ENCODE measurements around the gene AGPAT1. TPM values are rescaled to one million over a fixed set of nuclear protein-coding genes. Genes with fewer than 3 reads are reported as not detected.
A peak's percentile ranks its signal among the peaks of the same experiment; 100 is the strongest.

Gene AGPAT1
- total RNA-seq, 2 experiments from 2014 or later: 24.5 to 28.1 TPM

- Histone ChIP-seq H3K79me2 (ENCODE audit: insufficient read depth, low read depth, low read length) (peaks cover 14% of the 10 kb centered on the region; the same call in 1 of the 2 replicates), H3K9me3 (ENCODE audit: low read length) (no peaks in the 10 kb centered on the region), H4K20me1 (ENCODE audit: insufficient read depth, low read length) (no peaks in the 10 kb centered on the region), H3K4me1 (ENCODE audit: insufficient read depth, low read length, poor library complexity, severe bottlenecking) (peaks cover 33% of the 10 kb centered on the region), H3K4me2 (ENCODE audit: low read length) (peak overlapping the region; percentile 99), H2AFZ (ENCODE audit: low read length) (peak overlapping the region; percentile 40; the same call in 1 of the 2 replicates), H3K9me2 (ENCODE audit: insufficient read depth, low read length) (no peaks in the 10 kb centered on the region), H3K36me3 (ENCODE audit: insufficient read depth, low read length) (peaks cover 27% of the 10 kb centered on the region), H3K4me3 (ENCODE audit: low read depth, low read length, poor library complexity, severe bottlenecking) (peak overlapping the region; percentile 74), H3K27ac (ENCODE audit: low read depth, low read length, poor library complexity, severe bottlenecking) (peak overlapping the region; percentile 18)
- BruUV-seq (replicated peaks): no TSS peak
- POLR2A ChIA-PET: interaction anchor here (1.0 to 1.8 kb wide), 3 partner anchors 11 to 17 kb away, joined by 5 to 16 read pairs (median 5); partner anchors contain the start of genes GPSM3 and PBX2
- no peak for DNase-seq (ENCODE audit: low spot score)
- TF ChIP-seq, protein P1, sequence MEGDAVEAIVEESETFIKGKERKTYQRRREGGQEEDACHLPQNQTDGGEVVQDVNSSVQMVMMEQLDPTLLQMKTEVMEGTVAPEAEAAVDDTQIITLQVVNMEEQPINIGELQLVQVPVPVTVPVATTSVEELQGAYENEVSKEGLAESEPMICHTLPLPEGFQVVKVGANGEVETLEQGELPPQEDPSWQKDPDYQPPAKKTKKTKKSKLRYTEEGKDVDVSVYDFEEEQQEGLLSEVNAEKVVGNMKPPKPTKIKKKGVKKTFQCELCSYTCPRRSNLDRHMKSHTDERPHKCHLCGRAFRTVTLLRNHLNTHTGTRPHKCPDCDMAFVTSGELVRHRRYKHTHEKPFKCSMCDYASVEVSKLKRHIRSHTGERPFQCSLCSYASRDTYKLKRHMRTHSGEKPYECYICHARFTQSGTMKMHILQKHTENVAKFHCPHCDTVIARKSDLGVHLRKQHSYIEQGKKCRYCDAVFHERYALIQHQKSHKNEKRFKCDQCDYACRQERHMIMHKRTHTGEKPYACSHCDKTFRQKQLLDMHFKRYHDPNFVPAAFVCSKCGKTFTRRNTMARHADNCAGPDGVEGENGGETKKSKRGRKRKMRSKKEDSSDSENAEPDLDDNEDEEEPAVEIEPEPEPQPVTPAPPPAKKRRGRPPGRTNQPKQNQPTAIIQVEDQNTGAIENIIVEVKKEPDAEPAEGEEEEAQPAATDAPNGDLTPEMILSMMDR (conservative IDR thresholded peaks at IDR 0.05; ENCODE audit: low read length): no peak
- TF ChIP-seq EZH2phosphoT487 (IDR thresholded peaks at IDR 0.05; ENCODE audit: borderline replicate concordance, low read depth, low read length): no peak
- intact Hi-C loops (cut with micrococcal nuclease; ENCODE audit: unreplicated experiment): loop anchor here (1.0 kb wide), 1 partner anchor 17 kb away; no protein-coding TSS in a partner anchor
- CTCF ChIA-PET (ENCODE audit: unreplicated experiment): no interaction called here
These were observed 2.9 kb upstream of the AGPAT1 start for GRCh38 chr6:32178547-32179440.

GRCh38 chr6:32177788-32178546 is 2.1 kb upstream of the AGPAT1 start, which contains the start of gene RNF5:
TSS of gene RNF5 (plus strand) at chr6:32178405. CDS start at chr6:32178512, 107 bp downstream.
- intact Hi-C loops (cut with micrococcal nuclease; ENCODE audit: unreplicated experiment): loop anchor here (1.0 to 2.0 kb wide), 2 partner anchors 17 to 23 kb away; partner anchors contain the start of gene PPT2
- Histone ChIP-seq H2AFZ (ENCODE audit: low read length) (peak within 1 kb of the TSS; percentile 68), H3K9me3 (ENCODE audit: low read length) (no peaks in the 10 kb centered on the region), H3K4me2 (ENCODE audit: low read length) (peak within 1 kb of the TSS; percentile 99), H3K9me2 (ENCODE audit: insufficient read depth, low read length) (no peaks in the 10 kb centered on the region), H3K4me3 (ENCODE audit: low read depth, low read length, poor library complexity, severe bottlenecking) (peak within 1 kb of the TSS; percentile 74), H3K4me1 (ENCODE audit: insufficient read depth, low read length, poor library complexity, severe bottlenecking) (peaks cover 41% of the 10 kb centered on the region), H3K36me3 (ENCODE audit: insufficient read depth, low read length) (peaks cover 19% of the 10 kb centered on the region; the same call in 1 of the 2 replicates), H4K20me1 (ENCODE audit: insufficient read depth, low read length) (no peaks in the 10 kb centered on the region), H3K79me2 (ENCODE audit: insufficient read depth, low read depth, low read length) (peaks cover 14% of the 10 kb centered on the region; the same call in 1 of the 2 replicates), H3K27ac (ENCODE audit: low read depth, low read length, poor library complexity, severe bottlenecking) (peak within 1 kb of the TSS; percentile 56)
- TF ChIP-seq, protein P1 (conservative IDR thresholded peaks at IDR 0.05; ENCODE audit: low read length): no peak
- TF ChIP-seq EZH2phosphoT487 (IDR thresholded peaks at IDR 0.05; ENCODE audit: borderline replicate concordance, low read depth, low read length): no peak
- CTCF ChIA-PET (ENCODE audit: unreplicated experiment): interaction anchor here (1.3 kb wide), 1 partner anchor 15 kb away, joined by 3 read pairs; the partner anchor contains the start of gene GPSM3
- peak; percentile 100 for DNase-seq (ENCODE audit: low spot score)
- BruUV-seq (replicated peaks): no TSS peak
- POLR2A ChIA-PET: interaction anchor here (1.0 to 2.1 kb wide), 4 partner anchors 13 to 49 kb away, joined by 5 to 11 read pairs (median 5); partner anchors contain the start of genes ATF6B, GPSM3 and PBX2
